ENCODE results near the gene CCDC85A.
A peak's percentile ranks its signal among the peaks of the same experiment; 100 is the strongest.

The CCDC85A gene

GRCh38 chr2:56244911-56245530, 61.2 kb downstream of the CCDC85A start:
- no peak for DNase-seq

- no peak for DNase-seq
Observed at GRCh38 chr2:56248965-56249742, 65.4 kb downstream of the CCDC85A start.

- DNase-seq = no peak
Observed at GRCh38 chr2:56250153-56250729, 66.5 kb downstream of the CCDC85A start.

- no peak for DNase-seq
Observed at GRCh38 chr2:56260415-56260814, 76.6 kb downstream of the CCDC85A start.

- no peak for DNase-seq
Observed at GRCh38 chr2:56262241-56262640, 78.5 kb downstream of the CCDC85A start.

- no peak for DNase-seq
Observed at GRCh38 chr2:56263876-56264275, 80.1 kb downstream of the CCDC85A start.

- no peak for DNase-seq
Observed at GRCh38 chr2:56266761-56267414, 83.1 kb downstream of the CCDC85A start.

GRCh38 chr2:56267415-56267788, 83.6 kb downstream of the CCDC85A start:
- no peak for DNase-seq

GRCh38 chr2:56268856-56269255, 85.1 kb downstream of the CCDC85A start:
- DNase-seq = no peak

- DNase-seq = no peak
Observed at GRCh38 chr2:56271275-56271674, 87.5 kb downstream of the CCDC85A start.

GRCh38 chr2:56285224-56285623, 101.4 kb downstream of the CCDC85A start:
- no peak for DNase-seq

GRCh38 chr2:56286936-56287335, 103.1 kb downstream of the CCDC85A start:
- peak; percentile 24 for DNase-seq

GRCh38 chr2:56287508-56287907, 103.7 kb downstream of the CCDC85A start:
- DNase-seq = no peak

GRCh38 chr2:56287974-56288373, 104.2 kb downstream of the CCDC85A start:
- peak; percentile 89 for DNase-seq

- DNase-seq = peak; percentile 8
Observed at GRCh38 chr2:56288838-56289580, 105.2 kb downstream of the CCDC85A start.

GRCh38 chr2:56291711-56292110, 107.9 kb downstream of the CCDC85A start:
- no peak for DNase-seq

GRCh38 chr2:56292951-56293350, 109.2 kb downstream of the CCDC85A start:
- no peak for DNase-seq

- no peak for DNase-seq
Observed at GRCh38 chr2:56295666-56296065, 111.9 kb downstream of the CCDC85A start.

GRCh38 chr2:56297671-56298070, 113.9 kb downstream of the CCDC85A start:
- no peak for DNase-seq

GRCh38 chr2:56299171-56299691, 115.4 kb downstream of the CCDC85A start:
- no peak for DNase-seq

- no peak for DNase-seq
Observed at GRCh38 chr2:56309626-56310170, 125.9 kb downstream of the CCDC85A start.

- DNase-seq = no peak
Observed at GRCh38 chr2:56313500-56313921, 129.7 kb downstream of the CCDC85A start.

Data from NCI-H226 (cell line).